ELF-1 (cell line): ENCODE data around the gene DDX42.

ENCODE experiments used
- DNase-seq: peaks from one replicate; pipeline ENCODE4 v3.0.0-alpha.2; 2016; ENCODE audit warnings: low read depth, low spot score

DDX42 gene

DNA sequence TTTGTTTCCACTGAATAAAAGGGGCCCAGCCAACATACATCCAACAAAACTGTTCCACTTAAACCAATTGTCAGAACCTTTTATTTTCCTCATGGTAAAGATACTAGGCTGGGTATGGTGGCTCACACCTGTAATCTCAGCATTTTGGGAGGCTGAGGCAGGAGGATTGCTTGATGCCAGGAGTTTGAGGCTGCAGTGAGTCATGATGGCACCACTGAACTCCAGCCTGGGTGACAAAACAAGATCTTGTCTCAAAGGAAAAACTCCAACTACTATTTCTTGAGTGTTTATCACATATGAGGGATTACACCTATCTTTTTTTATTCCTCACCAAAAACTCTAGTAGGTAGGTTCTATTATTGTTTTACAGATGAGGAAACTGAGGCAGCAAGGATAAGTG is 48.6 kb downstream of the DDX42 start:
- DNase-seq = no peak

DNA sequence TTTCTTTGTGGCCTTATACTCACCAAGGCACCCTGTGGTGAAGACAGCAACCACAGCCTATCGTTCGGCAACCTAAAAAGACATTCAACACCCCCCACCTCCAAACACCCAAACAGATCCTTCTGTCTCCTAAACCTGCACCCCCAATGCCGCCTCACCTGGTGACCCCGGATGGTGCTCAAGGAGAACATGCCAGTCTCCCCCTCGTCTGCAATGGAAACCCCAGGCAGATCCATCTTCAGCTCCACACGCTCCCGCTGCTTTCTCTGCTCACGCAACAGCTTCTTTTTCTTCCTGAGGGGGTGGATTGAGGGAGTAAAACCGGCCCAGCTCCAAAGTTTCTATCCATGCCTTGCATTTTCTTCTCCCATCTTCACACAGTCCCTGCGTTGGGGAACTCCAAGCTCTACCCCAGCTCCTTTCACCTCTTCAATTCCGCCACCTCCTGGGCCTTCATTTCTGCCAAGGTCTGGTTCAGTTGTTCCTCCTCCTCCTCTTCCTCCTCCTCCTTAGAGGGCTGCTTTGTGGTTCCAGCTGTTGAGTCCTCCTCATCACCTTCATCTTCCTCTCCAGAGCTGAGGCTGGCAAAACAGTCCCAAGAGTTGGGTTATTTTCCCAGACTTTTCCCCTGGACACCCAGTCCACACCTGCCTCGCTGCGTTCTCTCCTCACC is 49.8 kb downstream of the DDX42 start:
- no peak for DNase-seq

DNA sequence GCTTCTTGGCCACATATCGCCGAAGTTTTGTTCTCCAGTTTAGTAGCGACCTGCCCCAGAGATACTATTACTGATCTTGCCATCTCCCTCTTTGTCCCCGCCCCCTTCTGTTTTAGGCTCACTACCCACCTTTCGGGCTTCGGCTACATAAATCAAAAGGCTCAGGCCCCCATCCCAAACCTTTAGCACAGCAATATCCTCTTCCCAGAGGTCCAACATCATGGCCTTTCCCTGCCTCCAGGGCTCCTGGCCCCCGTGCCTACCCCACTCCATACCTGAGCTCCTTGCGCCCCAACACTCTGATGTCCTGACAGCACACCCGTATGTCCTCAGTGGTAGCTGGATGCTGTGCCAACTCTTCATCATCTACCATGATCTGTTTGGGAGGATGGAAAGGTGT is 50.4 kb downstream of the DDX42 start:
- DNase-seq = no peak

DNA sequence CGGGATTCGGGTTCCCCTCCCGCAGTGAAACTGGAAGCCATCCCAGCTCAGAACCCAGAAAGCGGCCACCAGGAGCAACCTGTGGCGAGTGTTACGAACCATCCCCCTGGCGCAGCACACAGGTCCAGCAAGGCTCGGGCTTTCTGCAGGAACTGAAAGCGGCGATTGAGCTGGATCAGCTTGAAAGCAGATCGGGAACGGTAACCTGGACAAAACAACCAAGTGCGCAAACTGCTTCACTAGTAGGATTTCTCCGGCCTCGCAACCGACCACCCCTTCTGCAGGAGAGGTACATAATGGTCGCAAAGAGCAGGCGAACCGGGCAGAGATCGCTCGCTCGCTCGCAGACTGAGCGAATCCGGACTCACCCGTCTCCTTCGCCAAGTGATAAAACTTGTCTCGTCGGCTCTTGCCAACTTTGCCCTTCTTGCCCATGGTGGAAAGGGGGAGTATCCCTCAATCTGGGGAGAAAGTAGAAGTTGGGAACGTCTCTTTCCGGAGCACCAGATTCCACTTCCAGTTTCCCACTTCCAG is 52.6 kb downstream of the DDX42 start:
- DNase-seq = no peak

DNA sequence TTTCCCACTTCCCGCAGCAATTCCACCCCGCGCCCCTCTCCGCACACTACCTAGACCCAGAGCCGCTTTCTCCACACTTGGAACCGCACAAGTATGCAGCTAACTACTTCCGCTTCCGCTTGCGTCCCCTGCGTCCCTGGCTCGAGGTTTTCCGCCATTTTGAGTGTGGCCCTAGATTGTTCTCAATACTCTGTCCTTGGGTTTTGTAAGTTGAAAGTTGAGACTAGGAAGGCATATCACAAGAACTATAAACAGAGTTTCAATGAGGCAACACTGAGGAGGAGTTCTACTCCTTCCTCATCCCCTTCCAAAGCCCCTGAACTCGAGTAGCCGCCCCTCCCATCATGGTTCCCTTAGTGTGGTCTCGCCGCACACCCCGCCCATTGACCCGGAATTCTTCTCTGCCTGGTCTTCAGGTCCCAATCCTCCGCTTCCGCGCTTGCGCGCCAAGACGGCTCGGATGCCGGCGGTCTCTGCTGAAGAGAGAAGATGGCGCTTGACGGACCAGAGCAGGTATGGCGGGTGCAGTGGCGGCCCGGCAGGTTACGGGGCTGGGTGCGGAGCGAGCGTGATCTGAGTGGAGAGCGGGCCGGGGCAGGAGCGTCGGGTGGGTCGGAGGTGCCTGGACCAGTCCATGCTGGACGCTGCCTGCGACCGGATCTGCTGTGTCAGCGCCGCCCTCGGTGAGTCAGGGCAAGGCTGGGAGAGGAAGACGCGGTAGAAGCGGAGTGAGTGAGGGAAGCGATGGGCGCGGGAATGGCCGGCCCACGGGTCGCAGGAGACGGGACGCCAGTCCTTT is 53.2 kb downstream of the DDX42 start, which contains the start of the genes FTSJ3 and PSMC5:
Gene FTSJ3 (minus strand): TSS at position 662 of the 799 bp plus-strand sequence. CDS start 761 bp downstream, outside the sequence.
Gene PSMC5 (plus strand): TSS at position 430 of the 799 bp plus-strand sequence. CDS start 60 bp downstream, at position 490.
- DNase-seq = peak; percentile 95

DNA sequence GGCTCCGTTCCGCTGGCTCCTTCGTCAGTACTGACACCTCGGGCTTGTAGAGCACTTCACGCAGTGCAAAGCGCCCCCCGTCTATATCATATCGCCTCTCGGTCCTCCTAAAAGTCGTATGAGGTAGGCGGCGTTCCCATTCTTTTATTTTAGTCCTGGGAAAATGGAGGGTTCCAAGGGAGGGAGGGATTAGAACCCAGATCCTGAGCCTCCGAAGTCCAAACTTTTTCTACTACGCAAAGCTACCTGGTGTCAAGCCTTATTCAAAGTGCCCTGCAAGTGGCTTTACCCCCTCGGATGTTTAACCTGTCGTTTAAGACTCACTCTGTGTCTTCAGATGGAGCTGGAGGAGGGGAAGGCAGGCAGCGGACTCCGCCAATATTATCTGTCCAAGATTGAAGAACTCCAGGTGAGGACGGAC is 53.8 kb downstream of the DDX42 start:
- no peak for DNase-seq

DNA sequence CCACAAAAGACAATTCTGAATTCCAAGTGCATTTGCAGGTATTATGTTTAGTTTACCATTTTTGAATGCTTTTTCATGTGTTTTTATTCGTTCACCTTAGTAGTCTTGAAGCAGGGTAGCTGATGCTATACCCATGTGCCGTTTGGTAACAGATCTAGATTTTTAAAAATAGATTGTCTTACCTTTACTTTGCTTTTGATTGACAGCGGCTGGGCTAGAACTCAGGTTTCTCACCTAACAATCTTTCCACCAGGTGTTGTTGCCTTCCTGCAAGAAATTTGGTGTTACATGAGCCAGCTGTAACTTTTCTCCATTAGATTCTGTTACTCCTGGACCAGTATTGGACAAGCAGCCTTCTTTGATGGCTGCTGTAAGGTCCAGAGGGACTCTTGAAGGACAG is 55.0 kb downstream of the DDX42 start:
- no peak for DNase-seq

DNA sequence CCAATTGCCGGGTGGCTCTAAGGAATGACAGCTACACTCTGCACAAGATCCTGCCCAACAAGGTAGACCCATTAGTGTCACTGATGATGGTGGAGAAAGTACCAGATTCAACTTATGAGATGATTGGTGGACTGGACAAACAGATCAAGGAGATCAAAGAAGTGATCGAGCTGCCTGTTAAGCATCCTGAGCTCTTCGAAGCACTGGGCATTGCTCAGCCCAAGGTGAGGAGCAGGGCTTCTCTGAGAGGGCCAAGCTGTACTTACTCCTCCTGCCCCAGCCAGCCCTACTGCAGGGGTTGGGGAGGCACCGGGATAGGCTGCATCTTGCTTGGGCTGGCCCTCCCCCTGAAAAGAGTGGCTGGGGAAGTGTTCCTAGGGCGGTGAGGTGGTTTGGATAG is 56.3 kb downstream of the DDX42 start:
- DNase-seq = no peak

DNA sequence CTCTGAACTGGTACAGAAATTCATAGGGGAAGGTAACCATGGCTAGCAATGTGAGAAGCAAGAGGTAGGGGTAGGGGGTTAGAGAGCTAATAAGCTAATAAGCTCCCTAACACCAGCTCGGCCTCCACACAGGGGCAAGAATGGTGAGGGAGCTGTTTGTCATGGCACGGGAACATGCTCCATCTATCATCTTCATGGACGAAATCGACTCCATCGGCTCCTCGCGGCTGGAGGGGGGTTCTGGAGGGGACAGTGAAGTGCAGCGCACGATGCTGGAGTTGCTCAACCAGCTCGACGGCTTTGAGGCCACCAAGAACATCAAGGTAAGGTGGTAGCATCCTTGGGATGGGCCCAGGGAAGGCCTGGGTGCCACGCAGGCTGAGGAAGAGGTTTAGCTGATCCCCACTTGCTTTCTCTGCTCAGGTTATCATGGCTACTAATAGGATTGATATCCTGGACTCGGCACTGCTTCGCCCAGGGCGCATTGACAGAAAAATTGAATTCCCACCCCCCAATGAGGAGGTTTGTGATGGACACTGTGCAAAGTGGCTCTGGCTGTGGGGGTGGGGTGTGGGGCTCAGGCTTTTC is 57.0 kb downstream of the DDX42 start:
- DNase-seq = no peak

DNA sequence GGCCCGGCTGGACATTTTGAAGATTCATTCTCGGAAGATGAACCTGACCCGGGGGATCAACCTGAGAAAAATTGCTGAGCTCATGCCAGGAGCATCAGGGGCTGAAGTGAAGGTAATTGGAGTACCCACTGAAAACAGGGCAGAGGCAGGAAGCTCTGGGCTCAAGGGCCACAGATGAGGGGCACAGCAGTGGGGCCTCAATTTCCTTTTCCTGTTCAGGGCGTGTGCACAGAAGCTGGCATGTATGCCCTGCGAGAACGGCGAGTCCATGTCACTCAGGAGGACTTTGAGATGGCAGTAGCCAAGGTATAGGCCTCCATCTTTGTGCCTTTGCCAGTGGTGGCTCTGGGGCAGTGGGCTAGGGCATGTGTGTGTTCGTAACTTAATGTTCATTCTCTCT is 57.5 kb downstream of the DDX42 start:
- DNase-seq = no peak

DNA sequence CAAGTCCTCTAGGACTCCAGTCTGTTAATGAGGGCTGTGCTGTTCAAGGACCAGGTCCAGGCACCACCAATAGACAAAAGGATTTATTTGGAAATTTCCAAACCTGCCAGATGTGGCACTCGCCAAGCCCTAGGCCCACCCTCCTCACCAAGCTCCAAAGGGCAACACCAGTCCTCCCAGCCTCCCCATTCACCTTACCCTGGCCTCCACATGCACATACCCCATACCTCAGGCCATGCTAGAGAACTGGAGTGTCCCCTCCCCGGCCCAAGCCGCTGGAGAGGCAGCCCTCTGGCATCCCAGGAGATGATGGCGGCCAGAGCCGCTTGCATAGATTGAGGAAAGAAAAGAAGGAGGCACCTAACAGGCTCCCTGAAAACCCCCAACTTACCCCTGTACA is 58.0 kb downstream of the DDX42 start:
- no peak for DNase-seq

DNA sequence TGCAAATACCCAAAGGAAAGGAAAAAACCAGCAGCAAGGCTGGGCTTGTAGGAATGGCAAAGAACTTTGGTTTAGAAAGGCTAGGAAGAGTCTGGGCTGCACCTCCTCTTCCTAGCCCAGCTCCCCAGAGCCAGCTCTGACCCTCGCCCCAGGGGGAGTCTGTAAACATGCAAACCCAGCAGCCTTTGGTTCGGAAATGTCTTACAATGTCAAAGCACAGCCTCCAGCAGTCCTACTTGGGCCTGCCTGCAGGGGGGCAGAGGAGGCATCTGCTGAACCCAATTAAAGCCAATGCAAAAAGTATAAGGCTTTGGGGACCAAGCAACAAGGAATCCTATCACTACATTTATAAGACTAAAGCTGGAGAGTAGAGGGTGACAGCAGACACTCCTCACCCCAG is 58.5 kb downstream of the DDX42 start:
- no peak for DNase-seq

DNA sequence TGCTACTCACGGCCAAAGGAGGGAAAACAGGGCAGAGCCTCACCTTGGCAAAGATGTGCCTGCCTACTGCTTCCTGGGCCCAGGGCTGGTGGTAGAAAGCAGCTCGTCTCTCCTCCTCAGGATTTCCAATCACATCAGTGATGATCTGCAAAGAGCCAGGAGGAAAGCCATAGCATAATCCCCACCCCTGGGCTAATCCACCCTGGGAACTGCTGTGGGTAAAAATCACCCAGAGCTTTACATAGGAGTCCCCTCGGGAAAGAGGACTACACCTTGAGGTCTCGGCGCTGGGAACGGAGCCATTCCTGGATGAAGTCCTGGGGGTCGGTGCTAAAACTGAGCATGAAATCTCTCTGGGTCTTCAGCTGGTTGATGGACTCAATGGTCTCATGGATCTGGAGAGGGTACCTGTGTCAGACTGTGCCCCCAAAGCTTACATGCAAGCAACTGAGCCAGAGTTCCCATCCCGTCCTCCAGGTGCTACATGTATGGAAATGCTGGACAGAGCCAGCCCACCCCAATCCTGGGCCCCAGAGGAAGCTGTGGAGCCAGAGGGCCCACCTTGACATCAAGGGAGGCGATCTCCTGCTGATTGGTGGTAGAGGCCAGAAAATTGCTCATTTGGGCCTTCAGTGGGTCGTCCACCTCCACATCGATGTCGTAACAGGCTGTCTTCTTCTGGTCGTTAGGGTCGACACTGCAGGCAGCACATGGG is 59.2 kb downstream of the DDX42 start:
- DNase-seq = no peak

DNA sequence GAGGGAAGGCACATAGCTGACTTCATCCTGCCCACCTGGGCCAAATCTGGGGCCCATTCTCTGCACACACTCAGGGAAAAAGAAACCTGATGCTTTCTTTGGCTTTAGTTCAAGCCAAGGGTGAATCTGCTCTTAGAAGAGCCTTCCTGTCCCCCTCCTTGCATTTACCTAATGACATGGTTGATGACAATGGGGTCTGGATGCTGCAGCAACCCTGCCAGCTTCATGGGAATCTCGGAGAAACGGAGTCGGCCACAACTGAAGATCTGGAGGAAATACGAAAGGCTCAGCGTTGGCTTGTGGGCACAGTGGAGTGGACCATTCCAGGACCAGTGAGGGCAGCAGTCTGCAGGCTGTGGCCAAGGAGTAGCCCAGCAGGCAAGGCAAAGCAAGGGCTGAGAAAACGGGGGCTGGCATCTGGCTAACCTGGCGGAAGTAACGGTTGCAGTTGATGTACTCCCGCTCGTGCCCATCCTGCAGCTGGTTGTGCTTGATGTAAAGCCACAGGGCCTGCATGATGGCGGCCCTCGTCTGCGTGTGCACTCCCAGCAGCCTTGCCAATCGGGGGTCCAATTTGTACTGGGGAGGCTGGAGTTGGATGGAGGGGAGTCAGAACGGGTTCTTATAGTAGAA is 59.9 kb downstream of the DDX42 start:
- DNase-seq = no peak

DNA sequence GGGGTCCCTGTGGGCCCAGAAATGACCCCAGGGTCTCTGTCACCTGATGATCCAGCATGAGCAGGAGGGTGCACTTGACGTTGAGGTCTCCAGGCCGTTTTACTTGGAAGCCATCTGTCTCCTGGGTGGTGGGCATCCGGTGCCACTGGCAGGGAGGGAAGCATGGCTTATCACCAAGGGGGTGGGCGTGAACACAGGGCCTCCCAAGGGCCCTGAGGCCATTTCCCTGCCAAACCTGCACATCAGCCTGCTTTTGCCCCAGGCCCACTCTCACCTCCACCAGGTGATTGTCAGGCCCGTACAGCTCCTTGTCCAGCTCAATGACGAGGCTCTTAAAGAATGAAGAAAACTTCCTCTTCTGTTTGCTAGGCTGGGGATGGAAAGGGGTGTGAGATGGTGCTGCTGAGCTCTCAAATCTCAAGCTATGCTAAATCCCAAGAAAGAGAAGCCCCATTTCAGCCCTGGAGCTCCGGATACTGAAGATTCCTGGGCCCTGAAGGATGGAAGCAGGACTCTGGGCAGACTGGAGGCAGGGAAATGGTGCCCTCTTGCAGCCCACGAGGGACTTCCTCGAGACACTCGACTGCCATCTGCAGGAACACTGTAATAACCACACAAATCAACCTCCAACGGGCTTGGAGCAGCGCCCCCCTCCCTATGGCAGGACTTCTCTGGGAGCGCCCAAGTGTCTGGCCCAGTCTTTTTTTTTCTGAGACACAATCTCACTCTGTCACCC is 60.6 kb downstream of the DDX42 start:
- peak; percentile 82 for DNase-seq

DNA sequence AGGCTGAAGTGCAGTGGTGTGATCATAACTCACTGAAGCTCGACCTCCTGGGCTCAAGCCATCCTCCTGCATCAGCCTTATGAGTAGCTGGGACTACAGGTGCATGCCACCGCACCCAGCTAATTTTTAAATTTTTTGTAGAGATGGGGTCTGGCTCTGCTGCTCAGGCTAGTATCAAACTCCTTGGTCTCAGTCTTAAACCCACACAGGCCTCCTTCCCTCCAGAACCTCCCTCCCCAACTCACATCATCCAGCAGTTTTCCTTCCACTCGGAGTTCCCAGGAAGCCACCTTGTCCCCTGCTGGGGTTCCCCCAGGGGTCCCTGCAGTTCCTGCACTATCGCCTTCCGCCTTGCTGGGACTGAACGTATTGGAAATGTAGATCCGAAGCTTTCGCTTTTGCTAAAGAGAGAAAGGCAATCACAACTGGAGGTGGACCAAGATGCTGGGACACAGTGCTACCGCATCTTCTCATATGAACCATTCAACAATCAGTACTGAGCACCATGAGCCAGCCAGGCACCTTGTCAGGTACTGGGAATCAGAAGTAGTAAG is 61.3 kb downstream of the DDX42 start:
- no peak for DNase-seq

DNA sequence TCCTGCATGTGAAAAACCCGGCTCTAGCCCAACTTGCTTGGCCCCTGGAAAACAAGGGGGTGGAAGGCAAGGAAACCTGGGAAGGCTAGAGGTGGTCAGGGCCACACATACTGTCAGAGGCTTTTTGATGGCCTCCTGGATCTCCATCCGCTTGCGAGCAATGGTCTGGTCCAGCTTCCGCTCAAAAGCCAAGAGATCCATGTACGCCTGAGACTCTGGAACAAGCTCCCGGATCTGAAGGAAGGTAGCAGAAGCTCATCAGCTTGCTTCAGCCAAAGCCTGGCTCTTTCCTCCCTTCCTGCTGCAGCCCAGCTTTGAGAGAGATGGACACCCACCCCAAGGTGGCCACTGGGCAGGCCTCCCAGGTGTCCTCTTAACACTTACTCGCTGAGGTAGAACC is 62.8 kb downstream of the DDX42 start:
- no peak for DNase-seq

DNA sequence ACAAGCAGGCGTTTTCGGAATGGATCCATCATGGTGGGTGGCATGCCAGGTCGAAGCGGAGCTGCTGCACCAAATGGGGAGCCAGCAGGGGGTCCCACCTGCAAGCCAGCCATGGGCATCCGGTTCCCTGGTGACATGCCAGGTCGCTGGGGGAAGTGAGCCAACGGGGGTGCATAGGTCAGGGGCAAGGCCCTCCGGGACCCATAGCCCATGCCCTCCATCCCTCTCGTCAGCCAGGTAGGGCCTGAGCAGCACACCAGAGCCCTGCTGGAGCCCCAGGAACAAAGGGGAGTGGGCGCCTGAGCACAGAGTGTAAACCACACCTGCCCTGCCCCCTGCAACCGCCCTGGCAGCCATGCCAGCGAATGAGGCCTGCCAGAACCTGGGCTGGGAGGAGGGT is 63.5 kb downstream of the DDX42 start:
- DNase-seq = no peak

DNA sequence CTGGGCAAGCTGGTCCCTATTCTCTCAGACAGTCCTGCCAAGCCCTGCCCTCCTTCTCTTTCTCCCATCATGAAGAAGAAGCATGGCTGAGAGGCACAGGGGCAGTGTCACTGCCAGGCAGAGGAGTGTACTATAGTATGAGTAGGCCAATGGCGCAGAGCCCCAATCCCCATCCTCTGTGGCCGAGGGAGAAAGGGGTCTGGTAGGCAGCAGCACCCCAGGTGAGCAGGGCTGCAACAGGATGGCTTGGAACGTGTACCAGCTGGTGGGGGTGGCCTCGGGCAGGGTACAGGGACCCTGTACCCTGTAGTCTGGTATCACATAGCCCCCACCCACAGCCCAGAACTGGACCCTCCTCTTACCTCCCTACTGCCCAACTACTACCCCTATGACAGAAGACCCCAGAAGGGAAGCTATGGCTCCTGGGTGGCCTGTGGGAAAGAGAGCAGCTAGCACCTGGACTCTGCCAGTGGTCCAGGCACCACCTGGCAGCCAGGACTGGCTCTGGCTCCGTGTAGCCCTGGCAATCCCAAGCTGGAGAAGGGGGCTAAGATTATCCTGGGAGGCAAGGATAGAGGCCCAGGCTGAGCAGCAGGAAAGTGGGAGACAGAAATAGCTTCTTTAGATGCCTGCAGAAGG is 64.1 kb downstream of the DDX42 start:
- no peak for DNase-seq
